GM21423 (cell line): ENCODE data around the gene COL13A1.

Source experiments
- ATAC-seq: cut with Tn5 transposase; IDR thresholded peaks from one replicate; pipeline ENCODE4 v1.9.1; 2021; ENCODE audit warnings: mild to moderate bottlenecking, moderate library complexity; ENCODE audit not compliant: unreplicated experiment

COL13A1 gene

GRCh38 chr10:69939481-69939880 is 137.8 kb downstream of the COL13A1 start:
- no peak for ATAC-seq

GRCh38 chr10:69941730-69942129 is 140.0 kb downstream of the COL13A1 start:
- ATAC-seq: no peak

GRCh38 chr10:69943292-69943820 is 141.7 kb downstream of the COL13A1 start:
- ATAC-seq: no peak

- ATAC-seq: no peak
Measured at GRCh38 chr10:69944761-69945160, 143.1 kb downstream of the COL13A1 start.

- ATAC-seq: no peak
Measured at GRCh38 chr10:69948261-69948660, 146.6 kb downstream of the COL13A1 start.

GRCh38 chr10:69949770-69950169 is 148.1 kb downstream of the COL13A1 start:
- no peak for ATAC-seq

GRCh38 chr10:69951658-69952057 is 150.0 kb downstream of the COL13A1 start:
- no peak for ATAC-seq

- no peak for ATAC-seq
Measured at GRCh38 chr10:69952069-69952800, 150.5 kb downstream of the COL13A1 start.

GRCh38 chr10:69952821-69953221 is 151.1 kb downstream of the COL13A1 start:
- no peak for ATAC-seq

- no peak for ATAC-seq
Measured at GRCh38 chr10:69953851-69954250, 152.1 kb downstream of the COL13A1 start.

GRCh38 chr10:69955211-69955805 is 153.6 kb downstream of the COL13A1 start:
- no peak for ATAC-seq

GRCh38 chr10:69955897-69956740 is 154.4 kb downstream of the COL13A1 start:
- ATAC-seq: no peak

- ATAC-seq: no peak
Measured at GRCh38 chr10:69956741-69957230, 155.1 kb downstream of the COL13A1 start.

- no peak for ATAC-seq
Measured at GRCh38 chr10:69957241-69957885, 155.7 kb downstream of the COL13A1 start.

GRCh38 chr10:69957886-69958555 is 156.3 kb downstream of the COL13A1 start:
- ATAC-seq: no peak

GRCh38 chr10:69958556-69958902 is 156.8 kb downstream of the COL13A1 start:
- ATAC-seq: no peak

GRCh38 chr10:69959911-69960310 is 158.2 kb downstream of the COL13A1 start:
- no peak for ATAC-seq

GRCh38 chr10:69960606-69960987 is 158.9 kb downstream of the COL13A1 start:
- ATAC-seq: no peak

GRCh38 chr10:69960988-69961880 is 159.5 kb downstream of the COL13A1 start:
- ATAC-seq: no peak
